Measurements from ENCODE around the gene C1QTNF3.
"Not testable (repeated sequence)": the region's sequence is repeated elsewhere in the genome, so short reads cannot be mapped to it uniquely, and the experiment has no call there.

Gene C1QTNF3

DNA sequence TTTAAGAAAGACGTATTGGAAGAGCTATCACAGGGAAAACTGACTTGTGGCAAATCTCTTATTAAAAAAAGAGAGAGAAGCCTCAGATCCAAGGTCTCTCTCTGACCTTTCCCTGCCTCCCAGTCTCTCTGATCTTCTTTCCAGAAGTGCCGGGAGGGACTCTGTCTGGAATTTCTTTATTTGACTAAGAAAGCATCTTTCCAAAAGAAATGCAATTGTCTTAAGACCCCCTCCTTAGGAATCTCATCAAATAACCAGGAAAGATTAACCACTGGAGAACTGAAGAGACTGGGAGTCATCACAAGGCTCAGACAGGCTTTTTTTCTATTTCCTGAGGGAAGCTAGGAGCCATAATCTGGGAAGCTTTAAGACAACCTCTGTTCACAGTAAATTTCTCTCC is 4.6 kb downstream of the C1QTNF3 start:
- Mint-ChIP-seq H3K9me3 (no peaks in the 10 kb centered on the region), H3K4me1 (peaks cover 73% of the 10 kb centered on the region), H3K27ac (peak overlapping the region in 2 of 3 experiments; percentile 5 to 65), H3K36me3 (ENCODE audit: low read depth) (peaks cover 31% of the 10 kb centered on the region), H3K27me3 (ENCODE audit: low read depth) (no peaks in the 10 kb centered on the region), H3K4me3 (peak overlapping the region in 1 of 3 experiments; percentile 20)
- TF ChIP-seq, protein P1, sequence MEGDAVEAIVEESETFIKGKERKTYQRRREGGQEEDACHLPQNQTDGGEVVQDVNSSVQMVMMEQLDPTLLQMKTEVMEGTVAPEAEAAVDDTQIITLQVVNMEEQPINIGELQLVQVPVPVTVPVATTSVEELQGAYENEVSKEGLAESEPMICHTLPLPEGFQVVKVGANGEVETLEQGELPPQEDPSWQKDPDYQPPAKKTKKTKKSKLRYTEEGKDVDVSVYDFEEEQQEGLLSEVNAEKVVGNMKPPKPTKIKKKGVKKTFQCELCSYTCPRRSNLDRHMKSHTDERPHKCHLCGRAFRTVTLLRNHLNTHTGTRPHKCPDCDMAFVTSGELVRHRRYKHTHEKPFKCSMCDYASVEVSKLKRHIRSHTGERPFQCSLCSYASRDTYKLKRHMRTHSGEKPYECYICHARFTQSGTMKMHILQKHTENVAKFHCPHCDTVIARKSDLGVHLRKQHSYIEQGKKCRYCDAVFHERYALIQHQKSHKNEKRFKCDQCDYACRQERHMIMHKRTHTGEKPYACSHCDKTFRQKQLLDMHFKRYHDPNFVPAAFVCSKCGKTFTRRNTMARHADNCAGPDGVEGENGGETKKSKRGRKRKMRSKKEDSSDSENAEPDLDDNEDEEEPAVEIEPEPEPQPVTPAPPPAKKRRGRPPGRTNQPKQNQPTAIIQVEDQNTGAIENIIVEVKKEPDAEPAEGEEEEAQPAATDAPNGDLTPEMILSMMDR (IDR thresholded peaks at IDR 0.05; ENCODE audit: unreplicated experiment in 3 of 3): no peak

DNA sequence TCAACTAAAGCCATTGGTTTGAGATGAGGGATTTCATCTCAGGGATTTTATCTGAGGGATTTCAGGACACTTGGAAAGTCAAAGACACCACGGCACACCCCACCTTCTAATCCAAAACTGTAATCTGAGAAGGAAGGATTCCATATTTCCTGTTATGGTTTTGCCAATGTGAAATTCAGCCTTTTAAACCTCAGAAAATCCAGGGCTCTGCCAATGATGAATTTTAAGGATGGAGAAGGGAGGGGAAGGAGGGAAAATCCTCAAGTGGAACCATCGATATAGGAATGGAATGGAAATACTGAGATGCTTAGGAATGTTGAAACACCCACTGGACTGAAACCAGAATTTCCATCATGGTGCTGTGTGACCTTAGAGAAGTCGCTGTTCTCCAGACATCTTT is 5.3 kb downstream of the C1QTNF3 start:
- TF ChIP-seq, protein P1 (IDR thresholded peaks at IDR 0.05; ENCODE audit: unreplicated experiment in 3 of 3): no peak
- H3K4me1 Mint-ChIP-seq: peaks cover 66% of the 10 kb centered on the region
- H3K9me3 Mint-ChIP-seq: no peaks in the 10 kb centered on the region
- H3K27ac Mint-ChIP-seq: peak overlapping the region; percentile 5 to 66 (median 65)
- peaks cover 36% of the 10 kb centered on the region for H3K36me3 Mint-ChIP-seq (ENCODE audit: low read depth)
- peak overlapping the region in 1 of 3 experiments; percentile 20 for H3K4me3 Mint-ChIP-seq
- H3K27me3 Mint-ChIP-seq (ENCODE audit: low read depth): no peaks in the 10 kb centered on the region

DNA sequence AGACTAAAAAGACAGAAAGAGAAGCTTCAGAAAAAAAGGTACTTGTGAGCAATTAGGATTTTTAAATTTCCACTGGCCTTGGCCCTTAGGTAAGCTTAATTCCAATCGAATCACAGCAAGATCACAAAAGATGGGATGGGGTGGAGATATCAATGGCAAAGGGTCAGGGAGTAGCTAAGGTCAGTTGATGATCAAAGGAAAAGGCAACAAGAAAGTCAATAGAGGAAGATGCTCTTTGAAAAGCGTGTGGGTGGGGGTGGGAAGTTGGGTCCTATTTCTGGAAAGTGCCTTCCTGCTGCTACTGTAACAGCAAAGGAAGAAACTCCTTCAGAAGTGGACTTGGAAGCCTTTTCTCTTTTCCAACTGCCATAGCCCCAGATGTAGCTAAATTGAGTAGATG is 7.3 kb downstream of the C1QTNF3 start:
- H3K4me1 Mint-ChIP-seq: peaks cover 46% of the 10 kb centered on the region
- peak overlapping the region in 2 of 3 experiments; percentile 15 to 59 for H3K27ac Mint-ChIP-seq
- no peaks in the 10 kb centered on the region for H3K9me3 Mint-ChIP-seq
- TF ChIP-seq, protein P1 (IDR thresholded peaks at IDR 0.05; ENCODE audit: unreplicated experiment in 3 of 3): no peak
- no peaks in the 10 kb centered on the region for H3K27me3 Mint-ChIP-seq (ENCODE audit: low read depth)
- H3K36me3 Mint-ChIP-seq (ENCODE audit: low read depth): peaks cover 43% of the 10 kb centered on the region
- no peak overlapping the region for H3K4me3 Mint-ChIP-seq

DNA sequence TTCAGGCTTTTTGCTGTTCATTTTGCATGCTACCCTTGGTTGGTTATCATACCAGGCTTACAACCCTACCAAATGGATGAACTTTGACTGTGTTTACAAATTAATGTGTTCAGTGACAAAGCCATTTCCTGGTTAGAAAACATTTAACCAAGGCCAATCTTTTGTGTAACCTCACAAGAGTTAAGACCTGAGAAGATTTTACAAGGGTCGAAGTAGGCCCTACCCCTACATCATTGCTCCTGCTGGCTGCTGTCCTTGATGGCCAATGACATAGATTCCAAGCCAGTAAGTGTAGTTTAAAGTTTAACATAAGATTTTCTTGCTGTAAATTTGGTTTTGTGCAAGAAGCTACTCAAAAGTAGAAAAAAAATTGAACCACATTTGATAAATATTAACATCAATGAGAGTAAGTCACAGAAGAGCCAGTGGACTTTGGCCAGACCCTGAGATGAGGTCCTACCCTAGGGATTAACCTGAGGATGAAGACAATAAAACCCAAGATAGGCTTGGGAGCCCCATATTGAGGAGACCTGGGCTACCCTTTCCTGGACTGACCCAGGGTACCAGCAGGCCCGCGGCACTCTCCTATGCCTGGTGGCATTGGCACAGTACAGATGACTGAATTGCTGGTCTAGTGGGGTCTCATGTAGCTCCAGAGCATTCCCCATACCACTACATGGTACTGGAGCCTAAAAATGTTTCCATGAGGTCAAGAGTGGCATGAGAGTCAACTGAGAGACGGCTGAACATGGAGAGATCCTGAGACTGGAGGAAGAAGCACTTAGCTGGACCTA is 8.3 kb downstream of the C1QTNF3 start:
- Mint-ChIP-seq H3K4me1 (peaks cover 38% of the 10 kb centered on the region), H3K9me3 (no peaks in the 10 kb centered on the region), H3K4me3 (peak overlapping the region in 1 of 3 experiments; percentile 36), H3K27ac (peak overlapping the region; percentile 87 to 91 (median 88)), H3K36me3 (ENCODE audit: low read depth) (peaks cover 47% of the 10 kb centered on the region), H3K27me3 (ENCODE audit: low read depth) (no peaks in the 10 kb centered on the region)
- TF ChIP-seq, protein P1 (IDR thresholded peaks at IDR 0.05; ENCODE audit: unreplicated experiment in 3 of 3): no peak

DNA sequence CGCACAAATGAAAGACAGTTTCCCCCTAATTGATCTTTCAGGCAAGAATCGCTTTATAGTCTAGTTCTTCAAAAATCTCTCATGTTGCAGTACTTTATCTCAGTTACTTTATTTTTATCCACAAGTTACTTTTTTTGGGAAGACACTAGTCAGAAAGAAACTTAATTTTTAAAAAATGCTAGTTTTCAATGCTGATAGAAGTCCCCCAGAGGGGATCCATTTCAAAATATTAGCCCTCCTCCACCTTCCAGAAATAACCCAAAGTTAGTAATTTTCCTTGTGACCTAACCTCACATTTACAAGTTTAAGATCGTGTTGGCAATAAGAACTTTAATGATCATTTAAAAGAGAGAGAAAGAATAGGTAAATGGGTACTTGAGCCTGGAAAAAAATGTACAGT is 11.0 kb downstream of the C1QTNF3 start:
- no peaks in the 10 kb centered on the region for H3K27me3 Mint-ChIP-seq (ENCODE audit: low read depth)
- TF ChIP-seq, protein P1 (IDR thresholded peaks at IDR 0.05; ENCODE audit: unreplicated experiment in 3 of 3): no peak
- no peak overlapping the region for H3K4me3 Mint-ChIP-seq
- H3K27ac Mint-ChIP-seq: peak overlapping the region in 2 of 3 experiments; percentile 6 to 40
- H3K36me3 Mint-ChIP-seq (ENCODE audit: low read depth): peaks cover 34% of the 10 kb centered on the region
- peaks cover 13% of the 10 kb centered on the region for H3K4me1 Mint-ChIP-seq
- no peaks in the 10 kb centered on the region for H3K9me3 Mint-ChIP-seq

DNA sequence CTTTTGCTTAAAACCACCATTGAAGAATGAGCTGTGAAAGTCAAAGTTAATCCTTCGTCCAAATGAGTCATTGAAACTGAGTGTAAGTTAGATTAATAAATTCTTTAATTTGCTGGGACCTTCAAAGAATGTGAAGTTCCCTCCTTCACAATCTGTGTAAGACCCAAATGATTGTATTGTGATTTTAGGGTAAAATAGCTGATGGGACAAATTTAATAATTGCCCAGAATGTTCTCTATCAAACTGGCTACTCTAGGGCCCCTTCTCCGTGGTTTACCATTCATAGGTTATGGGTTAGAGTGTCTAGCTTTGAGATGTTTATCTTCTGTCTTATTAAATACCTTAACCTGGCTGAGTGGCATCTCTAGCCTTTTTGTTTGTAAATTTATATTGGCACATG is 11.9 kb downstream of the C1QTNF3 start:
- peaks cover 39% of the 10 kb centered on the region for H3K36me3 Mint-ChIP-seq (ENCODE audit: low read depth)
- peak overlapping the region in 1 of 3 experiments; percentile 84 for H3K27ac Mint-ChIP-seq
- no peak overlapping the region for H3K4me3 Mint-ChIP-seq
- H3K27me3 Mint-ChIP-seq (ENCODE audit: low read depth): no peaks in the 10 kb centered on the region
- H3K4me1 Mint-ChIP-seq: peaks cover 11% of the 10 kb centered on the region
- TF ChIP-seq, protein P1 (IDR thresholded peaks at IDR 0.05; ENCODE audit: unreplicated experiment in 3 of 3): no peak
- no peaks in the 10 kb centered on the region for H3K9me3 Mint-ChIP-seq

DNA sequence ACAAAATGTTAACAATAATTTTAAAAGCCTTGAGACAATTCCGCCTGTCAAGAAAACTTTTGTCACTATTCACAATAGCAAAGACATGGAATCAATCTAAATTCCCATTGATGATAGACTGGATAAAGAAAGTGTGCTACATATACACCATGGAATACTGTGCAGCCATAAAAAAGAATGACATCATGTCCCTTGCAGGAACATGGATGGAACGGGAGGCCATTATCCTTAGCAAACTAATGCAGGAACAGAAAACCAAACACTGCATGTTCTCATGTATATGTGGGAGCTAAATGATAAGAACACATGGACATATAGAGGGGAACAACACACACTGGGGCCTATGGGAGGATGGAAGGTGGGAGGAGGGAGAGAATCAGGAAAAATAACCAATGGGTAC is 12.4 kb downstream of the C1QTNF3 start:
- H3K27me3 Mint-ChIP-seq (ENCODE audit: low read depth); H3K4me3 Mint-ChIP-seq; H3K9me3 Mint-ChIP-seq: not testable (repeated sequence)

More for the DNA sequence above, 12.4 kb downstream of the C1QTNF3 start:
- H3K4me1 Mint-ChIP-seq: not testable (repeated sequence)
- H3K27ac Mint-ChIP-seq: peak overlapping the region; percentile 49 to 84 (median 79)
- peaks cover 44% of the 10 kb centered on the region for H3K36me3 Mint-ChIP-seq (ENCODE audit: low read depth)
